Measurements from ENCODE around the gene CADM1.

DNA sequence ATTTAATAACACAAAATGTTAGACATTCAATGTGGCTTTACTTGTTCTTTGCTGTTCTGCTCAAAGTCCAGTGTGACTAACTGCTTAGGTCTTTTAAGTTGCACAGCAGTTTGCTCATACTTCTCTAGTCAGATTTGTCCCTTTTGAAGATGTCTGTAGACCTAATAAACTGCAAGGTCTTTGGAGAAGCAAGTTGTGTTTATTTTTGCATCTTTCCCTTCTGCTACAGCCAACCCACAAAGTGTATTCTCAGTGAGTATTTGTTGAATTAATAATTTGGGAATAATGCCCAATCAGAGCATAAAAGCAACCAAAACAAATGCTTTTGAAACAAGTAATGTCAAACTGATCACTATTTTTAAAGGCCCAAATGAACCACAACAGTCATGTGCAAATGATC, 312.5 kb downstream of the CADM1 start:
- TF ChIP-seq, protein P1, sequence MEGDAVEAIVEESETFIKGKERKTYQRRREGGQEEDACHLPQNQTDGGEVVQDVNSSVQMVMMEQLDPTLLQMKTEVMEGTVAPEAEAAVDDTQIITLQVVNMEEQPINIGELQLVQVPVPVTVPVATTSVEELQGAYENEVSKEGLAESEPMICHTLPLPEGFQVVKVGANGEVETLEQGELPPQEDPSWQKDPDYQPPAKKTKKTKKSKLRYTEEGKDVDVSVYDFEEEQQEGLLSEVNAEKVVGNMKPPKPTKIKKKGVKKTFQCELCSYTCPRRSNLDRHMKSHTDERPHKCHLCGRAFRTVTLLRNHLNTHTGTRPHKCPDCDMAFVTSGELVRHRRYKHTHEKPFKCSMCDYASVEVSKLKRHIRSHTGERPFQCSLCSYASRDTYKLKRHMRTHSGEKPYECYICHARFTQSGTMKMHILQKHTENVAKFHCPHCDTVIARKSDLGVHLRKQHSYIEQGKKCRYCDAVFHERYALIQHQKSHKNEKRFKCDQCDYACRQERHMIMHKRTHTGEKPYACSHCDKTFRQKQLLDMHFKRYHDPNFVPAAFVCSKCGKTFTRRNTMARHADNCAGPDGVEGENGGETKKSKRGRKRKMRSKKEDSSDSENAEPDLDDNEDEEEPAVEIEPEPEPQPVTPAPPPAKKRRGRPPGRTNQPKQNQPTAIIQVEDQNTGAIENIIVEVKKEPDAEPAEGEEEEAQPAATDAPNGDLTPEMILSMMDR (IDR thresholded peaks at IDR 0.05): no peak
- TF ChIP-seq POLR2AphosphoS5 (IDR thresholded peaks at IDR 0.05): no peak
- no peak for TF ChIP-seq POLR2A (IDR thresholded peaks at IDR 0.05)
